ENCODE measurements around the gene PTGFR.

- TF ChIP-seq CTCF (IDR thresholded peaks at IDR 0.05; ENCODE audit: low read length) (no peak), EZH2 (IDR thresholded peaks at IDR 0.05; ENCODE audit: borderline replicate concordance, low read length) (no peak)
Observed at GRCh38 chr1:78469576-78469975, 21.2 kb upstream of the PTGFR start.

Data from OCI-LY1 (cell line).